ENCODE data around the gene WNK1.

GRCh38 chr12:752695-753610 lies 574 bp downstream of the WNK1 start:
- TF ChIP-seq, protein P1, sequence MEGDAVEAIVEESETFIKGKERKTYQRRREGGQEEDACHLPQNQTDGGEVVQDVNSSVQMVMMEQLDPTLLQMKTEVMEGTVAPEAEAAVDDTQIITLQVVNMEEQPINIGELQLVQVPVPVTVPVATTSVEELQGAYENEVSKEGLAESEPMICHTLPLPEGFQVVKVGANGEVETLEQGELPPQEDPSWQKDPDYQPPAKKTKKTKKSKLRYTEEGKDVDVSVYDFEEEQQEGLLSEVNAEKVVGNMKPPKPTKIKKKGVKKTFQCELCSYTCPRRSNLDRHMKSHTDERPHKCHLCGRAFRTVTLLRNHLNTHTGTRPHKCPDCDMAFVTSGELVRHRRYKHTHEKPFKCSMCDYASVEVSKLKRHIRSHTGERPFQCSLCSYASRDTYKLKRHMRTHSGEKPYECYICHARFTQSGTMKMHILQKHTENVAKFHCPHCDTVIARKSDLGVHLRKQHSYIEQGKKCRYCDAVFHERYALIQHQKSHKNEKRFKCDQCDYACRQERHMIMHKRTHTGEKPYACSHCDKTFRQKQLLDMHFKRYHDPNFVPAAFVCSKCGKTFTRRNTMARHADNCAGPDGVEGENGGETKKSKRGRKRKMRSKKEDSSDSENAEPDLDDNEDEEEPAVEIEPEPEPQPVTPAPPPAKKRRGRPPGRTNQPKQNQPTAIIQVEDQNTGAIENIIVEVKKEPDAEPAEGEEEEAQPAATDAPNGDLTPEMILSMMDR (optimal IDR thresholded peaks at IDR 0.05 in 1 of 3, IDR thresholded peaks at IDR 0.05 in 1 of 3, conservative IDR thresholded peaks at IDR 0.05 in 1 of 3; ENCODE audit: extremely low read depth in 1 of 3, insufficient read depth in 2 of 3, low read length in 3 of 3) = no peak
- TF ChIP-seq EZH2 (IDR thresholded peaks at IDR 0.05; ENCODE audit: low read length) = no peak

All from keratinocyte (primary cell).